Jurkat, Clone E6-1 (cell line): Measurements from ENCODE around the gene CD274.

ENCODE experiments used
- DNase-seq: peaks from one replicate; pipeline ENCODE4 v3.0.0-alpha.2; 2011; ENCODE audit warnings: low read depth, low spot score
- H3K4me3 ChIP-seq: 2 replicates; pipeline ENCODE4 v1.5.1; 2011; ENCODE audit warnings: mild to moderate bottlenecking, low read length, control low read depth, moderate library complexity

The CD274 gene

DNA sequence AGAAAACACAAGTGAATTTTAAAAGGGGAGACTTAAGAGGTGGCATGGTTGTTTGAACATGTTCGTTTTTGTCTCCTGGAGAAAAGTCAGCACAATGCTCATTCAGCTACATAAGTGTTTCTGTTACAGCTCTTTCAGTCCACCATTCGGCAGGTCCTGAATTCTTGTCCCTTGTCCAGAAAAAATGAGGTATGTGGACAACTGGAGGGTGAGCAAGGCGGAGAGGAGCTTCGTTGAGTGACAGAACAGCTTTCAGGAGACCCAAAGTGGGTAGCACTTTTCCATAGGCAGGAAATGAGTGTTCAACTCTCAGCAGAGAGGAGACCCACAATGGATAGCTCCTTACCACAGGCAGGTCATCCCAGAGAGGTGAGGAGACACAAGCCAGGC, 64.9 kb downstream of the CD274 start:
- DNase-seq: no peak
- H3K4me3 ChIP-seq: no peak overlapping the region

DNA sequence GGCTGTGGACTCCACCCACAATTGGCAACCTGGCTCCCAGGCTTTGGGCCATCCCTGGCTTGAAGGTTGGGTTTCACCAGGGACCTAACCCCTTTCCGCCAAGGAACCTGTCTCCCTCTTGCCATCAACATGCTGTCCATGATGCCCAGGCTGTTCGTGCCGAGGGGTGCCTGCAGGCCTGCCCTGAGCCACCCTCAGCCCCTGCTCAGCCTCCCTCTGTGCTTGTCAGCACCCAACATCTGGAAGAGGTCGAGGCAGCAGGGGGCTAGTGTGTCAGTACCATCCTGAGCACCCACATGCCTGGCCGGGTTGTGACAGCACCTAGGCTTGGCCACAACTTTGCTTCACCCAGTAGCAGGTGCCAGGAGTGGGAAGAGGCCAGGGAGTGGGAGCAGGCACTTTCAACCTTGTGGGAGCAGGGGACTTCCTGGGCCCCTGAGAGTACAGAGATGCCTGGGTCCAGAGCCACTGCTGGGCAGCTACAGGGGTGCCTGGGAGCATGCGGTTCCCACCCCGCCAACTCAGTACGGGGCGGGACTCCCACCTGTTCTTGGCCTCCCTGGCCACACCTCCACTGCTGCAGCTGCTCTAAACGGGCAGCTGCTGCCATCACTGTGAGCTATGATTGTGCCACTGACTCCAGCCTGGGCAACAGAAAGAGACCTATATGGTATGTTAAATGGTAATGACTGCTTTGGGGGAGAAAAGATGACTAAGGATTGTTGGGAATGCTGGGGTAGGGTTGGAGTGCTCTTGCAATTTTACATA, 66.3 kb downstream of the CD274 start:
- DNase-seq: no peak

DNA sequence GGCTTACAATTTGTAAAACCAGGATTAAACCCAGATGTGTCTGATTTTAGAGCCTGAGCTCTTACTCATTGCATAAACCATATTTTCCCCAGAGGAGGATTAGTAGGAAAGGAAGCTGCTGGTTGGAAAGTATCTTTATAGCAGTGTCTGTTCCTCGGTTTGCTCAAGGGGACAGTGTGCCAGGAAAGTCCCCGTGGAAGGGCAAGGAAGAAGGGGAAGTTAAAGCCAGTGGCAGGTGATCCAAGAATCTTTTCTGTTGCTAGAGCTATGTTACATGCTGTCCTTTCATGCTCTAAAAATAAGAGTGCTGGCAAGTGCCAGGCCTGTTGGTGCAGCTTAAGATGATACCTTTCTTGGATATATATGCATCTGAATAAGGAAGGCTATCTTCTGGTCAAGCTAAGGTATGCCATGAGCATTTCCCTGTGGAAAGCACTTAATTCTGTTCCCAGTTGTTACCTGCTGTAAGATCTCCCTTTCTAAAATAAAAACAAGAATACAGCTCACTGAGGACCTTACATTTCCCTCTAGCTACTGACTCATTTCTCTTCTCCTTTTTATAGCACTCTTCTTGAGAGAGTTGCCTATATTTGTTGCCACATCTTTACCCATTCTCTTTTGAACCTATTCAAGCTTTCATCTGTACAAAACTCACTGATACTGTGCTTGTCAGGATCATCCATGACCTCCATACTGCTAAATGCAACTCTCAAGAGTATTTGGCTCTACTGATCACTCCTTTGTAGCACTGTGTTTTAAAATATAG, 68.0 kb downstream of the CD274 start:
- H3K4me3 ChIP-seq: no peak overlapping the region
- no peak for DNase-seq

More for the DNA sequence above, 66.3 kb downstream of the CD274 start:
- no peak overlapping the region for H3K4me3 ChIP-seq

- no peak overlapping the region for H3K4me3 ChIP-seq
- no peak for DNase-seq
Observed at GRCh38 chr9:5518937-5519319, 68.6 kb downstream of the CD274 start.
